ENCODE measurements around the gene ORC1. TPM values are rescaled to one million over a fixed set of nuclear protein-coding genes. Genes with fewer than 3 reads are reported as not detected.

The ORC1 gene
- total RNA-seq, 1 donor from 2014 or later: 4.7 TPM

DNA sequence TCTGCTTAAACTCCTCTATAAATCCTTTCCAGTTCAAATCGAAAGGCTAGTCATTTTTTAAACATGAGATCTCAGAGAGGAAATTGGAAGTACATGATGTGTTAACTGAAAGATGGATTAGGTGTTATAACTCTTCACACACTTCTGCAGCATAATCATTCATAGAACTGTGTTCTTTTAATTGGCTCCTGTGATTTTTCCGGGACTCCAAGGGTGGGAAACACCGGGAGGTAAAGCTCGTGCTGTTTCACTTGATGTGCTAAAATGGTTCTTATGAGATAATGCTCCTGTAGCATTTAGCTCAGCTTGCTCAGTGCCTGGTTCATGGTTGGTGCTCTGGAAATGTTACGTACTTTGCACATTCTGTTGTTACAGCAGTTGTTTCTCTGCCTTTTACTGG, 78.4 kb downstream of the ORC1 start:
- no peak for DNase-seq (ENCODE audit: low spot score in 2 of 2, unreplicated experiment in 2 of 2)
- TF ChIP-seq, protein P1, sequence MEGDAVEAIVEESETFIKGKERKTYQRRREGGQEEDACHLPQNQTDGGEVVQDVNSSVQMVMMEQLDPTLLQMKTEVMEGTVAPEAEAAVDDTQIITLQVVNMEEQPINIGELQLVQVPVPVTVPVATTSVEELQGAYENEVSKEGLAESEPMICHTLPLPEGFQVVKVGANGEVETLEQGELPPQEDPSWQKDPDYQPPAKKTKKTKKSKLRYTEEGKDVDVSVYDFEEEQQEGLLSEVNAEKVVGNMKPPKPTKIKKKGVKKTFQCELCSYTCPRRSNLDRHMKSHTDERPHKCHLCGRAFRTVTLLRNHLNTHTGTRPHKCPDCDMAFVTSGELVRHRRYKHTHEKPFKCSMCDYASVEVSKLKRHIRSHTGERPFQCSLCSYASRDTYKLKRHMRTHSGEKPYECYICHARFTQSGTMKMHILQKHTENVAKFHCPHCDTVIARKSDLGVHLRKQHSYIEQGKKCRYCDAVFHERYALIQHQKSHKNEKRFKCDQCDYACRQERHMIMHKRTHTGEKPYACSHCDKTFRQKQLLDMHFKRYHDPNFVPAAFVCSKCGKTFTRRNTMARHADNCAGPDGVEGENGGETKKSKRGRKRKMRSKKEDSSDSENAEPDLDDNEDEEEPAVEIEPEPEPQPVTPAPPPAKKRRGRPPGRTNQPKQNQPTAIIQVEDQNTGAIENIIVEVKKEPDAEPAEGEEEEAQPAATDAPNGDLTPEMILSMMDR (IDR thresholded peaks at IDR 0.05; ENCODE audit: unreplicated experiment): no peak
- no peaks in the 10 kb centered on the region for H3K4me1 Mint-ChIP-seq
- peaks cover 15% of the 10 kb centered on the region for H3K36me3 Mint-ChIP-seq
- peaks cover 3% of the 10 kb centered on the region for H3K9me3 Mint-ChIP-seq
- H3K27ac Mint-ChIP-seq: no peak overlapping the region
- H3K27me3 Mint-ChIP-seq (ENCODE audit: low read depth): no peaks in the 10 kb centered on the region
- H3K4me3 Mint-ChIP-seq: no peak overlapping the region

DNA sequence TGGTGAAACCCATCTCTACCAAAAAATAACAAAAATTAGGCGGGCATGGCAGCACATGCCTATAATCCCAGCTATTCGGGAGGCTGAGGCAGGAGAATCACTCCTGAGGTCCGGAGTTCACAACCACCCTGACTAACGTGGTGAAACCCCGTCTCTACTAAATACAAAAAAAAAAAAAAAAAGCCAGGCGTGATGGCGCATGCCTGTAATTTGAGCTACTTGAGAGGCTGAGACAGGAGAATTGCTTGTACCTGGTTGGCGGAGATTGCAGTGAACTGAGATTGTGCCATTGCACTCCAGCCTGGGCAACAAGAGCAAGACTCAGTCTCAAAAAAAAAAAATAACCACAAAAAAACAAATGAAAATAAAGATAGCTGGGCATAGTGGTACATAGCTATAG, 80.5 kb downstream of the ORC1 start:
- no peak overlapping the region for H3K27ac Mint-ChIP-seq
- no peak overlapping the region for H3K4me3 Mint-ChIP-seq
- no peaks in the 10 kb centered on the region for H3K4me1 Mint-ChIP-seq
- TF ChIP-seq, protein P1 (IDR thresholded peaks at IDR 0.05; ENCODE audit: unreplicated experiment): no peak
- H3K9me3 Mint-ChIP-seq: peaks cover 3% of the 10 kb centered on the region
- DNase-seq (ENCODE audit: low spot score in 2 of 2, unreplicated experiment in 2 of 2): no peak
- H3K27me3 Mint-ChIP-seq (ENCODE audit: low read depth): no peaks in the 10 kb centered on the region
- peaks cover 15% of the 10 kb centered on the region for H3K36me3 Mint-ChIP-seq

Other genes starting within 250 kb of the ORC1 start
- gene CC2D1B, start 38.2 kb downstream of the ORC1 start, total RNA-seq: 33.2 to 33.4 TPM (median 33.2 TPM) in 3 replicates
- gene PRPF38A, start 179 bp upstream of the ORC1 start, total RNA-seq: 54.9 to 55.9 TPM (median 55.6 TPM) in 3 replicates
- 123 to 132 TPM (median 129 TPM) in 3 replicates for gene TUT4, start 148.7 kb upstream of the ORC1 start, total RNA-seq
- 57.7 to 62.6 TPM (median 61.8 TPM) in 3 replicates for gene GPX7, start 197.9 kb upstream of the ORC1 start, total RNA-seq
- 0.99 to 1.4 TPM (median 1.4 TPM) in 3 replicates for gene SHISAL2A, start 228.7 kb upstream of the ORC1 start, total RNA-seq

Data from mesothelial cell of epicardium (in vitro differentiated cells).